Liver (tissue), 9 donors: ENCODE data around the gene ADAP2. TPM values are rescaled to one million over a fixed set of nuclear protein-coding genes. Genes with fewer than 3 reads are reported as not detected.

Experiments used
- DNase-seq: peaks from one replicate; pipeline ENCODE4 v3.0.0-alpha.2; 2017; ENCODE audit warnings: low spot score
- H3K27ac ChIP-seq, 2 donors: one replicate each; pipeline ENCODE4 v1.7.0; 2013; ENCODE audit warnings: inconsistent platforms in 2 of 2, low read length in 2 of 2, control low read depth in 1 of 2, low read depth in 1 of 2, mild to moderate bottlenecking in 1 of 2
- H3K27me3 ChIP-seq, 4 donors: one replicate each; pipeline versions ENCODE4 v1.6.1 to v1.7.0; 2013; ENCODE audit warnings: low read length in 3 of 4, inconsistent platforms in 1 of 4, mild to moderate bottlenecking in 1 of 4, moderate library complexity in 1 of 4; ENCODE audit not compliant: control insufficient read depth in 4 of 4, insufficient read depth in 4 of 4
- H3K36me3 ChIP-seq, 4 donors: one replicate each; pipeline versions ENCODE4 v1.6.1 to v1.7.0; 2013; ENCODE audit warnings: low read length in 3 of 4, mild to moderate bottlenecking in 3 of 4, low read depth in 1 of 4, moderate library complexity in 1 of 4; ENCODE audit not compliant: control insufficient read depth in 4 of 4, insufficient read depth in 3 of 4
- H3K4me1 ChIP-seq, 4 donors: one replicate each; pipeline versions ENCODE4 v1.6.1 to v1.7.0; 2013; ENCODE audit warnings: low read length in 3 of 4, mild to moderate bottlenecking in 3 of 4, moderate library complexity in 1 of 4; ENCODE audit not compliant: control insufficient read depth in 4 of 4, insufficient read depth in 4 of 4
- H3K4me3 ChIP-seq, 3 donors: one replicate each; pipeline versions ENCODE4 v1.6.1 to v1.7.0; 2013; ENCODE audit warnings: low read length in 3 of 3, control low read depth in 1 of 3, low read depth in 1 of 3, mild to moderate bottlenecking in 1 of 3
- H3K9ac ChIP-seq, 2 donors: one replicate each; pipeline ENCODE4 v1.7.0; 2013; ENCODE audit warnings: low read length in 2 of 2, mild to moderate bottlenecking in 2 of 2, moderate library complexity in 2 of 2, control low read depth in 1 of 2, low read depth in 1 of 2
- H3K9me3 ChIP-seq, 4 donors: one replicate each; pipeline versions ENCODE4 v1.6.1 to v1.7.0; 2013; ENCODE audit warnings: low read length in 3 of 4; ENCODE audit not compliant: control insufficient read depth in 4 of 4
- FOXA1 ChIP-seq: IDR thresholded peaks from 2 replicates; pipeline ENCODE4 v1.6.1; 2016; ENCODE audit warnings: antibody characterized with exemption
- FOXA2 ChIP-seq: IDR thresholded peaks from 2 replicates; pipeline ENCODE4 v1.6.1; 2016; ENCODE audit warnings: antibody characterized with exemption
- GABPA ChIP-seq, 2 donors: IDR thresholded peaks in 1 of 2; conservative IDR thresholded peaks in 1 of 2; 2 replicates each; pipeline ENCODE4 v1.6.1; 2016; ENCODE audit warnings: antibody characterized with exemption in 2 of 2, mild to moderate bottlenecking in 1 of 2, moderate library complexity in 1 of 2
- HNF4A ChIP-seq, 2 donors: conservative IDR thresholded peaks; 2 replicates each; pipeline ENCODE4 v1.6.1; 2016; ENCODE audit warnings: antibody characterized with exemption in 2 of 2, mild to moderate bottlenecking in 2 of 2
- HNF4G ChIP-seq: IDR thresholded peaks from 2 replicates; pipeline ENCODE4 v1.6.1; 2016; ENCODE audit warnings: antibody characterized with exemption
- JUND ChIP-seq, 2 donors: IDR thresholded peaks; 2 replicates each; pipeline ENCODE4 v1.6.1; 2016; ENCODE audit warnings: antibody characterized with exemption in 2 of 2
- RAD21 ChIP-seq, 2 donors: IDR thresholded peaks; 2 replicates each; pipeline ENCODE4 v1.6.1; 2016; ENCODE audit warnings: antibody characterized with exemption in 2 of 2, mild to moderate bottlenecking in 2 of 2
- RXRA ChIP-seq, 2 donors: IDR thresholded peaks; 2 replicates each; pipeline ENCODE4 v1.6.1; 2017 to 2018; ENCODE audit warnings: antibody characterized with exemption in 2 of 2, mild to moderate bottlenecking in 1 of 2
- YY1 ChIP-seq: IDR thresholded peaks from 2 replicates; pipeline ENCODE4 v1.6.1; 2016; ENCODE audit warnings: antibody characterized with exemption, mild to moderate bottlenecking
- WGBS: extraction: QIAGEN DNeasy Blood & Tissue Kit; methylation state at CpG from one replicate; pipeline ENCODE4 v1.1.7; 2013; 5-methylcytosine and 5-hydroxymethylcytosine counted together
- polyA plus RNA-seq, 2 donors: library from polyadenylated mRNA; stranded (reverse) in 1 of 2; unstranded in 1 of 2; fragments of 200-250 nt in 1 of 2; fragments of >200 nt in 1 of 2; fragmentation: Nextera tagmentation in 1 of 2; extraction: Ambion mirVana in 1 of 2; gene quantifications; one replicate each; pipeline versions ENCODE4 v1.2.1 to v1.2.3, GENCODE V29; 2013 to 2015
- total RNA-seq, 2 donors: library from RNA; depleted of rRNA; stranded (reverse); fragments of >200 nt; gene quantifications; one replicate each; pipeline ENCODE4 v1.2.3, GENCODE V29; 2014
- TF ChIP-seq, protein P1 (sequence below): IDR thresholded peaks from 2 replicates; pipeline ENCODE4 v1.6.1; 2016; ENCODE audit warnings: antibody characterized with exemption, mild to moderate bottlenecking
- TF ChIP-seq, protein P2 (sequence below): IDR thresholded peaks from 2 replicates; pipeline ENCODE4 v1.6.1; 2016; ENCODE audit warnings: antibody characterized with exemption
- TF ChIP-seq, protein P3 (sequence below): IDR thresholded peaks from 2 replicates; pipeline ENCODE4 v1.6.1; 2016; ENCODE audit warnings: antibody characterized with exemption
- TF ChIP-seq, protein P4 (sequence below): IDR thresholded peaks from 2 replicates; pipeline ENCODE4 v1.6.1; 2016; ENCODE audit warnings: antibody characterized with exemption
- donor health status: healthy.
- donor health status: healthy.
- donor health status: healthy.
- donor health status: healthy.
- donor health status: healthy.

ADAP2 gene
- total and polyA plus RNA-seq, 4 donors: 5.2 to 18.6 (median 11.9) TPM

DNA sequence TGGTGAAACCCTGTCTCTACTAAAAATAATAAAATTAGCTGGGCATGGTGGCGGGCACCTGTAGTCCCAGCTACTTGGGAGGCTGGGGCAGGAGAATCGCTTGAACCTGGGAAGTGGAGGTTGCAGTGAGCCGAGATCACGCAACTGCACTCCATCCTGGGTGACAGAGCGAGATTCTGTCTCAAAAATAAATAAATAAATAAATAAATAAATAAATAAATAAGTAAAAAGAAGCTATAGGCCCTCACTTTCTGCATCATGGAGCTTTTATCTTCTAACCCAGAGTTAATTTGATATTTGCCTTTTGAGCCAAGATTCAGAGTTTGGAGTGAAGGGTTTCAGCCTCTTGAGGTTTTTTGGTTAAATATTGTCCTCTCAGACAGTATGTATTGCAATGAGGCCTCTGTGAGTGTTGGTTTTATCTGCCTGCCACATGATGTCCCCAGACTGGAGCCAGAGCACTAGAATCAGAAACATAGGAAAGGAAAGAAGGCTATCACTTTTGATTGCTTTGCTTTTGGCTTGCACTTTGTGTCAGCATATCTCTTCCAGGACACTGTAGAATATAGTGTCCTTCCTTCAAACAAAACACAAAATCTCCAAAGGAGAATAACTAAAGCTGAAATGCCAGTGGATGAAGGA, 81.6 kb downstream of the ADAP2 start:
- Histone ChIP-seq H3K4me3 (no peak overlapping the region), H3K9me3 (no peaks in the 10 kb centered on the region), H3K9ac (no peak overlapping the region), H3K4me1 (peaks cover 0 to 6% (median 3%) of the 10 kb centered on the region in 4 donors), H3K36me3 (peaks cover 0 to 11% (median 5%) of the 10 kb centered on the region in 4 donors), H3K27me3 (no peaks in the 10 kb centered on the region), H3K27ac (no peak overlapping the region)
- 99% methylated on average over 5 of the region's 5 CpGs for WGBS
- TF ChIP-seq FOXA1 (no peak), GABPA (IDR thresholded peaks at IDR 0.05 in 1 of 2, conservative IDR thresholded peaks at IDR 0.05 in 1 of 2) (no peak), HNF4A (conservative IDR thresholded peaks at IDR 0.05) (no peak)
- no peak for DNase-seq

DNA sequence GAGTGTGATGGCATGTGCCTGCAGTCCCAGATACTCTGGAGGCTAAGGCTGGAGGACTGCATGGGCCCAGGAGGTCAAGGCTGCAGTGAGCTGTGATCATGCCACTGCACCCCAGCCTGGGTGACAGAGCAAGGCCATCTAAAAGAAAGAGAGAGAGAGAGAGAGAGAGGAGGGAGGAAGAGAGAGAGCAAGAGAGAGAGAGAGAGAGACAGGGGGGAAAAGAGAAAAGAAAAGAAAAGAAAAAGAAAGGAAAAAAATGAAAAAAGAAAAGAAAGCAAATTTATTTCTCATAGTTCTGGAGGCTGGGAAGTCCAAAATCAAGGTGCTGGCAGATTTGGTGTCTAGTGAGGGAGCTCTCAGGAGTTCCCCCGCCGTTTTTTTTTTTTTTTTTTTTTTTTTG, 82.4 kb downstream of the ADAP2 start:
- Histone ChIP-seq H3K9me3 (no peaks in the 10 kb centered on the region), H3K36me3 (peaks cover 0 to 5% (median 2%) of the 10 kb centered on the region in 4 donors), H3K27me3 (no peaks in the 10 kb centered on the region), H3K9ac (no peak overlapping the region), H3K4me1 (peaks cover 3 to 8% (median 4%) of the 10 kb centered on the region in 4 donors), H3K27ac (no peak overlapping the region), H3K4me3 (no peak overlapping the region)
- 76% methylated on average over 2 of the region's 2 CpGs for WGBS
- no peak for TF ChIP-seq RXRA (IDR thresholded peaks at IDR 0.05)
- TF ChIP-seq, protein P1, sequence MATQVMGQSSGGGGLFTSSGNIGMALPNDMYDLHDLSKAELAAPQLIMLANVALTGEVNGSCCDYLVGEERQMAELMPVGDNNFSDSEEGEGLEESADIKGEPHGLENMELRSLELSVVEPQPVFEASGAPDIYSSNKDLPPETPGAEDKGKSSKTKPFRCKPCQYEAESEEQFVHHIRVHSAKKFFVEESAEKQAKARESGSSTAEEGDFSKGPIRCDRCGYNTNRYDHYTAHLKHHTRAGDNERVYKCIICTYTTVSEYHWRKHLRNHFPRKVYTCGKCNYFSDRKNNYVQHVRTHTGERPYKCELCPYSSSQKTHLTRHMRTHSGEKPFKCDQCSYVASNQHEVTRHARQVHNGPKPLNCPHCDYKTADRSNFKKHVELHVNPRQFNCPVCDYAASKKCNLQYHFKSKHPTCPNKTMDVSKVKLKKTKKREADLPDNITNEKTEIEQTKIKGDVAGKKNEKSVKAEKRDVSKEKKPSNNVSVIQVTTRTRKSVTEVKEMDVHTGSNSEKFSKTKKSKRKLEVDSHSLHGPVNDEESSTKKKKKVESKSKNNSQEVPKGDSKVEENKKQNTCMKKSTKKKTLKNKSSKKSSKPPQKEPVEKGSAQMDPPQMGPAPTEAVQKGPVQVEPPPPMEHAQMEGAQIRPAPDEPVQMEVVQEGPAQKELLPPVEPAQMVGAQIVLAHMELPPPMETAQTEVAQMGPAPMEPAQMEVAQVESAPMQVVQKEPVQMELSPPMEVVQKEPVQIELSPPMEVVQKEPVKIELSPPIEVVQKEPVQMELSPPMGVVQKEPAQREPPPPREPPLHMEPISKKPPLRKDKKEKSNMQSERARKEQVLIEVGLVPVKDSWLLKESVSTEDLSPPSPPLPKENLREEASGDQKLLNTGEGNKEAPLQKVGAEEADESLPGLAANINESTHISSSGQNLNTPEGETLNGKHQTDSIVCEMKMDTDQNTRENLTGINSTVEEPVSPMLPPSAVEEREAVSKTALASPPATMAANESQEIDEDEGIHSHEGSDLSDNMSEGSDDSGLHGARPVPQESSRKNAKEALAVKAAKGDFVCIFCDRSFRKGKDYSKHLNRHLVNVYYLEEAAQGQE: no peak
- TF ChIP-seq, protein P2, sequence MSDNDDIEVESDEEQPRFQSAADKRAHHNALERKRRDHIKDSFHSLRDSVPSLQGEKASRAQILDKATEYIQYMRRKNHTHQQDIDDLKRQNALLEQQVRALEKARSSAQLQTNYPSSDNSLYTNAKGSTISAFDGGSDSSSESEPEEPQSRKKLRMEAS: no peak
- TF ChIP-seq, protein P3, sequence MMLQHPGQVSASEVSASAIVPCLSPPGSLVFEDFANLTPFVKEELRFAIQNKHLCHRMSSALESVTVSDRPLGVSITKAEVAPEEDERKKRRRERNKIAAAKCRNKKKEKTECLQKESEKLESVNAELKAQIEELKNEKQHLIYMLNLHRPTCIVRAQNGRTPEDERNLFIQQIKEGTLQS: no peak
- no peak for TF ChIP-seq HNF4G
- TF ChIP-seq RAD21 (IDR thresholded peaks at IDR 0.05): no peak
- TF ChIP-seq FOXA1: no peak
- TF ChIP-seq, protein P4, sequence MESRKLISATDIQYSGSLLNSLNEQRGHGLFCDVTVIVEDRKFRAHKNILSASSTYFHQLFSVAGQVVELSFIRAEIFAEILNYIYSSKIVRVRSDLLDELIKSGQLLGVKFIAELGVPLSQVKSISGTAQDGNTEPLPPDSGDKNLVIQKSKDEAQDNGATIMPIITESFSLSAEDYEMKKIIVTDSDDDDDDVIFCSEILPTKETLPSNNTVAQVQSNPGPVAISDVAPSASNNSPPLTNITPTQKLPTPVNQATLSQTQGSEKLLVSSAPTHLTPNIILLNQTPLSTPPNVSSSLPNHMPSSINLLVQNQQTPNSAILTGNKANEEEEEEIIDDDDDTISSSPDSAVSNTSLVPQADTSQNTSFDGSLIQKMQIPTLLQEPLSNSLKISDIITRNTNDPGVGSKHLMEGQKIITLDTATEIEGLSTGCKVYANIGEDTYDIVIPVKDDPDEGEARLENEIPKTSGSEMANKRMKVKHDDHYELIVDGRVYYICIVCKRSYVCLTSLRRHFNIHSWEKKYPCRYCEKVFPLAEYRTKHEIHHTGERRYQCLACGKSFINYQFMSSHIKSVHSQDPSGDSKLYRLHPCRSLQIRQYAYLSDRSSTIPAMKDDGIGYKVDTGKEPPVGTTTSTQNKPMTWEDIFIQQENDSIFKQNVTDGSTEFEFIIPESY: no peak
- TF ChIP-seq JUND (IDR thresholded peaks at IDR 0.05): no peak
- no peak for TF ChIP-seq FOXA2
- no peak for TF ChIP-seq YY1
- no peak for TF ChIP-seq GABPA (IDR thresholded peaks at IDR 0.05 in 1 of 2, conservative IDR thresholded peaks at IDR 0.05 in 1 of 2)
- no peak for DNase-seq
